IPS DF 6.9 (cell line): ENCODE measurements around the gene SETX.
"Not testable (repeated sequence)": the region's sequence is repeated elsewhere in the genome, so short reads cannot be mapped to it uniquely, and the experiment has no call there.

ENCODE experiments used
- DNase-seq: peaks from one replicate; pipeline ENCODE4 v3.0.0-alpha.2; 2013; ENCODE audit warnings: low read depth, low spot score
- H3K27ac ChIP-seq: one replicate; pipeline ENCODE4 v1.5.1; 2013; ENCODE audit warnings: low read length, control low read depth
- H3K27me3 ChIP-seq: 2 replicates; pipeline ENCODE4 v1.6.1; 2013; ENCODE audit warnings: mild to moderate bottlenecking, low read length; ENCODE audit not compliant: control insufficient read depth, insufficient read depth
- H3K36me3 ChIP-seq: 2 replicates; pipeline ENCODE4 v1.6.1; 2013; ENCODE audit warnings: low read length; ENCODE audit not compliant: control insufficient read depth, insufficient read depth
- H3K4me1 ChIP-seq: 2 replicates; pipeline ENCODE4 v1.6.1; 2013; ENCODE audit warnings: low read length; ENCODE audit not compliant: control insufficient read depth, insufficient read depth
- H3K4me3 ChIP-seq: 2 replicates; pipeline ENCODE4 v1.5.1; 2013; ENCODE audit warnings: mild to moderate bottlenecking, low read length
- H3K9me3 ChIP-seq: 2 replicates; pipeline ENCODE4 v1.6.1; 2013; ENCODE audit warnings: low read length, inconsistent platforms; ENCODE audit not compliant: control insufficient read depth, insufficient read depth
- WGBS: extraction: QIAGEN DNeasy Blood & Tissue Kit; methylation state at CpG from one replicate; pipeline ENCODE4 v1.1.7; 2013; ENCODE audit warnings: mixed read lengths, missing lambda C conversion rate; ENCODE audit not compliant: insufficient read length, insufficient coverage; 5-methylcytosine and 5-hydroxymethylcytosine counted together

SETX gene

DNA sequence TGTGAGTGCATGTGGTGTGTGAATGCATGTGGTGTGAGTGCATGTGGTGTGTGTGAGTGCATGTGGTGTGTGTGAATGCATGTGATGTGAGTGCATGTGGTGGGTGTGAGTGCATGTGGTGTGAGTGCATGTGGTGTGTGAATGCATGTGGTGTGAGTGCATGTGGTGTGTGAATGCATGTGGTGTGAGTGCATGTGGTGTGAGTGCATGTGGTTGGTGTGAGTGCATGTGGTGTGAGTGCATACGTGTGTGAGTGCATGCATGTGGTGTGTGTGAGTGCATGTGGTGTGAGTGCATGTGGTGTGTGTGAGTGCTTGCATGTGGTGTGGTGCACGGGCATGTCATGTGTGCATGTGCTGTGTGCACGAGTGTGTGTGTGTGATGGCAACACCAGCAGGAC lies 23.6 kb upstream of the SETX start:
- H3K4me1 ChIP-seq, H3K9me3 ChIP-seq, DNase-seq, H3K4me3 ChIP-seq, H3K27me3 ChIP-seq, H3K27ac ChIP-seq: not testable (repeated sequence)
- no CpG with 5 or more reads among the region's 3 CpGs for WGBS
- H3K36me3 ChIP-seq, result peaks cover 27% of the 10 kb centered on the region

- not testable (repeated sequence) for H3K27ac ChIP-seq, H3K27me3 ChIP-seq, H3K9me3 ChIP-seq, H3K4me3 ChIP-seq, DNase-seq, H3K4me1 ChIP-seq
- peaks cover 25% of the 10 kb centered on the region for H3K36me3 ChIP-seq
- no CpG with 5 or more reads among the region's 2 CpGs for WGBS
Observed at GRCh38 chr9:132377769-132378168, 23.0 kb upstream of the SETX start.

GRCh38 chr9:132372177-132373095 lies 17.6 kb upstream of the SETX start:
- H3K27me3 ChIP-seq, result no peaks in the 10 kb centered on the region
- peaks cover 5% of the 10 kb centered on the region for H3K36me3 ChIP-seq
- DNase-seq, result no peak
- WGBS, result no CpG with 5 or more reads among the region's 14 CpGs
- H3K9me3 ChIP-seq, result no peaks in the 10 kb centered on the region
- H3K4me1 ChIP-seq, result no peaks in the 10 kb centered on the region
- H3K4me3 ChIP-seq, result no peak overlapping the region
- no peak overlapping the region for H3K27ac ChIP-seq

DNA sequence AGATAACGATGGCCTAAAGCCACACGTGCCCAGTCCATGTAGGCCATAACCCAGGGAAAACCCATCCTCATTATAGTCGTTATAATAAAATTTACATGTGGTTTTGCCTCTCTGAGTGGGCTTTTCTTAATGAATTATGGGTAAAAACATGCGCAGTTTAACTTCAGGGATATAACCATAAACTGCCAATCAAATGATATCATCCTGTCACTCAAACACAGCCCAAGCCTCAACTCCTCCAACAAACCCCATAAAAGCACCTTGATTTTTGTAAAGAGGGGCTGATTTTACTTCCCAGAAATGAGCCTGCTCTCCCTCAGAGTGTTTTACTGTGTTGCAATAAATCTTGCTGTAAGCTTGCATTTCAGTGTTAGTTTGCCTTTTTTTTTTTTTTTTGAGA lies 15.8 kb upstream of the SETX start:
- Histone ChIP-seq H3K4me3 (no peak overlapping the region), H3K27me3 (no peaks in the 10 kb centered on the region), H3K27ac (no peak overlapping the region), H3K4me1 (no peaks in the 10 kb centered on the region), H3K36me3 (no peaks in the 10 kb centered on the region), H3K9me3 (no peaks in the 10 kb centered on the region)
- no CpG with 5 or more reads among the region's 4 CpGs for WGBS
- no peak for DNase-seq

DNA sequence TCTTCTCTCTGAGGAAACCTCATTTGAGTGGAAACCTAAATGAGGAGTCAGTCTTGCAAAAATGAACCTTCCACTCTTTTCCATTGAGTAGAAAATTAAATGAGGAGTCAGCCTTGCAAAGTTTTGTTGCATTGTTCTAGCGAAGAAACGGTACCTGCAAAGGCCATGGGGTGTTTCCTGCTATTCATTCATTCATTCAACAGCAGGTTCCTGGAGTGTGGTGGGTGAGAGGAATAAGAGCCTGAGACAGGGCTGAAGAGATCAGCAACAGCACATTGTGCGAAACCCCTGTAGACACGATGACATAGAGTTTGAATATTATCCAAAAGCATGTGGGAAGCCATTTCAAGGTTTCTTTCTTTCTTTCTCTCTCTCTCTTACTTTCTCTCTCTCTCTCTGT lies 14.6 kb upstream of the SETX start:
- H3K9me3 ChIP-seq, result no peaks in the 10 kb centered on the region
- no peaks in the 10 kb centered on the region for H3K4me1 ChIP-seq
- WGBS, result no CpG with 5 or more reads among the region's 4 CpGs
- H3K27ac ChIP-seq, result no peak overlapping the region
- no peaks in the 10 kb centered on the region for H3K36me3 ChIP-seq
- H3K27me3 ChIP-seq, result no peaks in the 10 kb centered on the region
- no peak overlapping the region for H3K4me3 ChIP-seq
- DNase-seq, result no peak

GRCh38 chr9:132367613-132368313 lies 13.0 kb upstream of the SETX start:
- no peak overlapping the region for H3K27ac ChIP-seq
- DNase-seq, result no peak
- no peaks in the 10 kb centered on the region for H3K36me3 ChIP-seq
- H3K27me3 ChIP-seq, result no peaks in the 10 kb centered on the region
- no CpG with 5 or more reads among the region's 13 CpGs for WGBS
- no peak overlapping the region for H3K4me3 ChIP-seq
- no peaks in the 10 kb centered on the region for H3K4me1 ChIP-seq
- H3K9me3 ChIP-seq, result no peaks in the 10 kb centered on the region

DNA sequence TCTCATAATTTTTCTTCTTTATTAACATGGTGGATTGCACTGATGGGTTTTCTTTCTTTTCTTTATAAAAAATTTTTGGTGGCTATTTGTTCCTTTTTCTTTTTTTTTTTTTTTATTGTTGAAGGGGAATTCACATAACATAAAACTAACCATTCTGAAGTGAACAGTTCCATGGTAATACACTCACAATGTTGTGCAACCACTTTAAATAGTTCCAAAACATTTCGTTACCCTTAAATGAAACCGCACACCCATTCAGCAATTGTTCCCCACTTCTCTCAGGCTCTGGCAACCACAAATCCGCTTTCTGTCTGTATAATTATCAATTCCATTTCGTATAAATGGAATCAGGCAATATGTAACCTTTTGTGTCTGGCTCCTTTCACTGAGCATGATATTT lies 11.7 kb upstream of the SETX start:
- H3K27ac ChIP-seq, result no peak overlapping the region
- DNase-seq, result no peak
- no peaks in the 10 kb centered on the region for H3K36me3 ChIP-seq
- WGBS, result no CpG with 5 or more reads among the region's 4 CpGs
- H3K4me3 ChIP-seq, result no peak overlapping the region
- H3K27me3 ChIP-seq, result no peaks in the 10 kb centered on the region
- H3K4me1 ChIP-seq, result no peaks in the 10 kb centered on the region
- no peaks in the 10 kb centered on the region for H3K9me3 ChIP-seq

- WGBS, result no CpG with 5 or more reads among the region's 3 CpGs
- Histone ChIP-seq H3K4me1 (no peaks in the 10 kb centered on the region), H3K36me3 (no peaks in the 10 kb centered on the region), H3K9me3 (no peaks in the 10 kb centered on the region), H3K27me3 (no peaks in the 10 kb centered on the region), H3K4me3 (no peak overlapping the region), H3K27ac (no peak overlapping the region)
- no peak for DNase-seq
Observed at GRCh38 chr9:132365986-132366385, 11.2 kb upstream of the SETX start.

DNA sequence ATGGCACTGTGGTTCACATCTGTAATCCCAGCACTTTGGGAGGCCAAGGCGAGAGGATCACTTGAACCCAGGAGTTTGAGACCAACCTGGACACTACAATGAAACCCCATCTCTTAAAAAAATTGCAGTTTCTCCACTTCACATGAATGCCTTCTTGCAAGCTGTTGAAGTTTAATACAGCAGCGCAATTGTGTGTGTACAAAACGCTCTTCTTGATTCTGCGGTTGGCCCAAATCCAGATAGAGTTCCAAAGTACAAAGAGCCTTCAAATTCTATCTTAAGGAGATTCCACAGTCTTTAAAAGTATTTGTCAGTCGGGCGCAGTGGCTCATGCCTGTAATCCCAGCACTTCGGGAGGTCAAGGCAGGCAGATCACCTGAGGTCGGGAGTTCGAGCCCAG lies 9.3 kb upstream of the SETX start:
- WGBS, result no CpG with 5 or more reads among the region's 9 CpGs

GRCh38 chr9:132357764-132358163 lies 3.0 kb upstream of the SETX start:
- Histone ChIP-seq H3K9me3 (no peaks in the 10 kb centered on the region), H3K4me1 (no peaks in the 10 kb centered on the region), H3K27ac (no peak overlapping the region), H3K4me3 (no peak overlapping the region), H3K36me3 (peaks cover 3% of the 10 kb centered on the region; the same call in 1 of the 2 replicates), H3K27me3 (no peaks in the 10 kb centered on the region)
- DNase-seq, result no peak
- no CpG with 5 or more reads among the region's 7 CpGs for WGBS

More for the DNA sequence above, 9.3 kb upstream of the SETX start:
- Histone ChIP-seq H3K4me3 (no peak overlapping the region), H3K27me3 (no peaks in the 10 kb centered on the region), H3K36me3 (no peaks in the 10 kb centered on the region), H3K27ac (no peak overlapping the region), H3K4me1 (no peaks in the 10 kb centered on the region), H3K9me3 (no peaks in the 10 kb centered on the region)
- DNase-seq, result no peak
